Naive thymus-derived CD4-positive, alpha-beta T cell (primary cell): ENCODE data around the gene HOXD4. TPM values are rescaled to one million over a fixed set of nuclear protein-coding genes. Genes with fewer than 3 reads are reported as not detected.
A peak's percentile ranks its signal among the peaks of the same experiment; 100 is the strongest.

ENCODE experiments used
- ATAC-seq: fragments of 150-1000 bp; cut with Tn5 transposase; 2 replicates; pipeline ENCODE4 v1.10.0; 2021; ENCODE audit warnings: mild to moderate bottlenecking, moderate library complexity
- CTCF ChIA-PET: fragments of 350-600 bp; sonication (Branson Sonifier 250); formaldehyde crosslinking; loops from one replicate; lab custom pipeline; 2021; ENCODE audit warnings: antibody characterized with exemption; lab: Charles Lee
- POLR2A ChIA-PET: fragments of 350-600 bp; sonication (Branson Sonifier 250); formaldehyde crosslinking; loops from one replicate; lab custom pipeline; 2021; ENCODE audit warnings: antibody characterized with exemption, inconsistent platforms; lab: Charles Lee
- DNase-seq, 9 donors: peaks; one replicate each; pipeline versions ENCODE4 v3.0.0 to v3.0.0-alpha.2; 2020 to 2022; ENCODE audit warnings: mixed read lengths in 1 of 9
- H3K27ac ChIP-seq: one replicate; pipeline ENCODE4 v1.7.0; 2013; ENCODE audit warnings: mild to moderate bottlenecking, low read depth, low read length, moderate library complexity
- H3K27me3 ChIP-seq, 2 donors: one replicate each; pipeline ENCODE4 v1.7.0; 2013; ENCODE audit warnings: low read length in 2 of 2, mild to moderate bottlenecking in 2 of 2, moderate library complexity in 2 of 2; ENCODE audit not compliant: control insufficient read depth in 2 of 2, insufficient read depth in 2 of 2
- H3K36me3 ChIP-seq, 3 experiments: 1 replicate in 2 of 3; 2 replicates in 1 of 3; pipeline ENCODE4 v1.7.0; 2013; ENCODE audit warnings: low read length in 3 of 3, mild to moderate bottlenecking in 3 of 3, moderate library complexity in 1 of 3; ENCODE audit not compliant: insufficient read depth in 3 of 3, control insufficient read depth in 2 of 3
- H3K4me1 ChIP-seq, 2 donors: one replicate each; pipeline ENCODE4 v1.7.0; 2013; ENCODE audit warnings: low read length in 2 of 2, mild to moderate bottlenecking in 2 of 2, moderate library complexity in 1 of 2; ENCODE audit not compliant: control insufficient read depth in 2 of 2, insufficient read depth in 2 of 2
- H3K4me3 ChIP-seq: 2 replicates; pipeline ENCODE4 v1.7.0; 2013; ENCODE audit warnings: mild to moderate bottlenecking, low read length
- H3K9me3 ChIP-seq, 3 experiments: 1 replicate in 2 of 3; 2 replicates in 1 of 3; pipeline ENCODE4 v1.7.0; 2013; ENCODE audit warnings: low read length in 3 of 3; ENCODE audit not compliant: control insufficient read depth in 2 of 3
- H3K27ac Mint-ChIP-seq, 9 donors: one replicate each; pipeline ENCODE4 v1.8.0; 2020 to 2022; ENCODE audit warnings: mixed read lengths in 9 of 9, mild to moderate bottlenecking in 8 of 9, moderate library complexity in 5 of 9, inconsistent platforms in 2 of 9
- H3K27me3 Mint-ChIP-seq, 5 donors: one replicate each; pipeline ENCODE4 v1.8.0; 2021 to 2022; ENCODE audit warnings: mixed read lengths in 5 of 5, mild to moderate bottlenecking in 1 of 5
- H3K36me3 Mint-ChIP-seq, 5 donors: one replicate each; pipeline ENCODE4 v1.8.0; 2020 to 2022; ENCODE audit warnings: mixed read lengths in 5 of 5, mild to moderate bottlenecking in 3 of 5, inconsistent platforms in 1 of 5
- H3K4me1 Mint-ChIP-seq, 7 donors: one replicate each; pipeline ENCODE4 v1.8.0; 2020 to 2022; ENCODE audit warnings: mixed read lengths in 7 of 7, mild to moderate bottlenecking in 3 of 7, inconsistent platforms in 1 of 7
- H3K4me3 Mint-ChIP-seq, 10 donors: one replicate each; pipeline ENCODE4 v1.8.0; 2020 to 2022; ENCODE audit warnings: mild to moderate bottlenecking in 10 of 10, mixed read lengths in 10 of 10, moderate library complexity in 6 of 10, inconsistent platforms in 2 of 10
- H3K9me3 Mint-ChIP-seq, 11 donors: one replicate each; pipeline ENCODE4 v1.8.0; 2020 to 2022; ENCODE audit warnings: mixed read lengths in 11 of 11, mild to moderate bottlenecking in 4 of 11, inconsistent platforms in 1 of 11, moderate library complexity in 1 of 11
- intact Hi-C, 2 donors: fragments of 100-400 bp; cut with micrococcal nuclease; formaldehyde crosslinking; loops; one replicate each; pipeline ENCODE4 v1.15.1; 2023
- polyA plus RNA-seq, 2 donors: library from polyadenylated mRNA; unstranded; fragments of 300-500 nt; fragmentation: Illumina TruSeq; gene quantifications; one replicate each; pipeline ENCODE4 v1.2.3, GENCODE V29; 2021
- total RNA-seq, 6 experiments: library from RNA in 5 of 6; stranded (reverse) in 5 of 6; gene quantifications; 1 replicate in 5 of 6; 2 replicates in 1 of 6; pipeline ENCODE4 v1.2.3 and lab custom pipeline; 2021 to 2026

Gene HOXD4
- total and polyA plus RNA-seq, 7 experiments from 2014 or later, result not detected

DNA sequence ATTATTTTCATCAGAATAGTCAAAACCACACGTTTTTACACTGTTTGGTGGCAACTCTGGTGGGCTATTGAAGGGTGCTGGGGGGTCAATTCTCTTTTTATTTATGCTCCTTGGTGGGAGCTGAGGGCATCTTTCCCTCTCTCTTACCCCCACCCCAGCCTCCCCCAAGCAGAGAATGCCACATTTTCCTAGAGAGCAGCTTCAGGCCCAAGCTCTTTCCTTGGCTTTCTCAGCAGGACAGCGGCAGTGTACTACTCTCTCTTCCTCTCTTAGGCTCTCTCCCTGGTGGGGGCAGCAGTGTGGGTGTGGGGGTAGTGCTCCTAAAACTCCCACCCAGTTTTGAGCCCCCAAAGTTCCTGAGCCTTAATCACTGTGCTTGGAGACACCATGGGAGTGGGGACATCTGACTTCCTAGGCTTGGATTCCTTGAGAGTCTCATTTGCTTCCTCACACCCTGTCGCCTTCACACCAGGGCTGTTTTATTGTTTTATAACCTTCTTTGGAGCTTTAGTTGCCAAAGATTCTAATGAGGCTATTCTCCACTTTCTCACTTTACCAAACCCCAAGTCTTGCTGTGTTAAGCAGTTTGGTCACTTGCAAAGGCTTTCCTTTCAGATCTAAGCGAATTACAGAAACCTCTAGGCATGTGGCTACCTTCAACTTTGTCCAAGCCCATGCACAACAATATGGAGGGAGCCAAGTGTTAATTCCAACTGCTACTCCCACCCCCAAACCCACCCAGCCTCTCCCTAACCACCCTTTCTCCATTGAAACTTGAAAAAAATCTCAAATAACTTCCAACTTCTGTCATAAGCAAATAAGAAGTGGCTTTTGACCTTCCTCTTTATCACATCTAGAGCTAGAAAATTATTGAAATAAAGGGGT is 6.0 kb upstream of the HOXD4 start:
- H3K4me1 ChIP-seq, result peaks cover 3 to 8% of the 10 kb centered on the region in 2 donors
- H3K36me3 ChIP-seq, result no peaks in the 10 kb centered on the region
- H3K27me3 ChIP-seq, result peaks cover 7 to 38% of the 10 kb centered on the region in 2 donors
- H3K9me3 Mint-ChIP-seq, result peaks cover 0 to 6% (median 0%) of the 10 kb centered on the region in 11 donors
- POLR2A ChIA-PET, result interaction anchor here (0.9 kb wide), 1 partner anchor 13 kb away, joined by 3 read pairs; no protein-coding TSS in a partner anchor
- H3K27ac Mint-ChIP-seq, result no peak overlapping the region
- peaks cover 0 to 20% (median 13%) of the 10 kb centered on the region in 7 donors for H3K4me1 Mint-ChIP-seq
- peaks cover 89 to 94% (median 92%) of the 10 kb centered on the region in 5 donors for H3K27me3 Mint-ChIP-seq
- H3K36me3 Mint-ChIP-seq, result no peaks in the 10 kb centered on the region
- no peak overlapping the region for H3K4me3 ChIP-seq
- ATAC-seq, result no peak
- no peak overlapping the region for H3K4me3 Mint-ChIP-seq
- CTCF ChIA-PET, result interaction anchor here (0.9 to 1.0 kb wide), 2 partner anchors 17 to 310 kb away, joined by 3 to 4 read pairs; no protein-coding TSS in a partner anchor
- intact Hi-C loops, result no loop called here
- no peaks in the 10 kb centered on the region for H3K9me3 ChIP-seq
- no peak overlapping the region for H3K27ac ChIP-seq
- DNase-seq, result no peak

DNA sequence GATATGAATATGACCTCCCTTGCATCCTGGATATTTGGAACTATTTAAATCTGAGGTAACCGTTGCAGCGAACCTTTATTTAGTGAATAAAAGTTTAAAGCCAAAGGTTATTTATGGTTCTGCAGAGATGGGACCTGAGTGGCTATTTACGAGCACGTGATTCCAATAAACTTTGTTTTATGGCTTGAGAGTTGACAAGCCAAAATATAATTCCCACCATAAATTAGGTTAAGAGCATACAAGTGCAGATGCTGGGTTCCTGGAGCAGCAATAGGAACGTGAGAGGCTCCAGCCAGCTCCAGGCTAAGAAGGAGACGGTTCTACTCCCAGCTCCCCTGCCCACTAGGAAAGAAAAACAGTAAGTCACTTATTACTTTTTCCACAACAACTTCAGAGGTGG is 5.2 kb upstream of the HOXD4 start:
- ChIA-PET CTCF (interaction anchor here (1.0 kb wide), 1 partner anchor 16 kb away, joined by 3 read pairs; no protein-coding TSS in a partner anchor), POLR2A (no interaction called here)
- H3K9me3 ChIP-seq, result no peaks in the 10 kb centered on the region
- no peak for DNase-seq
- H3K27me3 Mint-ChIP-seq, result peaks cover 93 to 98% (median 94%) of the 10 kb centered on the region in 5 donors
- peaks cover 0 to 4% (median 0%) of the 10 kb centered on the region in 11 donors for H3K9me3 Mint-ChIP-seq
- no peak for ATAC-seq
- H3K4me1 Mint-ChIP-seq, result peaks cover 0 to 20% (median 8%) of the 10 kb centered on the region in 7 donors
- no peak overlapping the region for H3K27ac Mint-ChIP-seq
- H3K4me1 ChIP-seq, result peaks cover 0 to under 1% of the 10 kb centered on the region in 2 donors
- intact Hi-C loops, result no loop called here
- H3K36me3 Mint-ChIP-seq, result no peaks in the 10 kb centered on the region
- H3K4me3 ChIP-seq, result no peak overlapping the region
- H3K36me3 ChIP-seq, result no peaks in the 10 kb centered on the region
- H3K4me3 Mint-ChIP-seq, result no peak overlapping the region
- no peak overlapping the region for H3K27ac ChIP-seq
- H3K27me3 ChIP-seq, result peaks cover 8 to 38% of the 10 kb centered on the region in 2 donors

DNA sequence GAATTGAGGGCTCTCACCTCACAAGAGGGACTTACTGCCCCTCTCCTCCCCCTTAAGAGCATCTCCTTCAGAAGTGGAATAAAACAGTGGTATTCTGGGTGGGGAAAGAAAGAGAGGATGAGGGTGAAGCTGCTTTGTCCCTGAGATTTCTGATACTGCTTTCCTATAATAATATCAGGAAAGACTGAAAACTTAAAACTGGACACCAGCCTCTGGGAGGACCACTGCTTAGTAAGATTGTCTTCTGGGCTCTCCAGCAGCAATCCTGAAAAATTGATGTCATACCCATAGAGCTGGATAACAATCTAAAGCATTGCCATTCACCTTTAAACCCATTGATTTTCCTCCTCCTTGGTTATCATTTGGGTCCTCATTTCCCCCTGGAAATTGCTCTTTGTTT is 4.7 kb upstream of the HOXD4 start:
- intact Hi-C loops, result no loop called here
- Histone ChIP-seq H3K4me1 (no peaks in the 10 kb centered on the region), H3K9me3 (no peaks in the 10 kb centered on the region), H3K27me3 (peaks cover 10 to 36% of the 10 kb centered on the region in 2 donors), H3K27ac (no peak overlapping the region), H3K4me3 (no peak overlapping the region), H3K36me3 (no peaks in the 10 kb centered on the region)
- Mint-ChIP-seq H3K36me3 (no peaks in the 10 kb centered on the region), H3K27ac (no peak overlapping the region), H3K9me3 (peaks cover 0 to 5% (median 0%) of the 10 kb centered on the region in 11 donors), H3K4me3 (no peak overlapping the region), H3K27me3 (peaks cover 92 to 96% (median 93%) of the 10 kb centered on the region in 5 donors), H3K4me1 (peaks cover 0 to 14% (median 6%) of the 10 kb centered on the region in 7 donors)
- DNase-seq (no peak), ATAC-seq (no peak)
- CTCF ChIA-PET, result no interaction called here
- POLR2A ChIA-PET, result no interaction called here

GRCh38 chr2:176147210-176147799 is 4.0 kb upstream of the HOXD4 start:
- H3K36me3 ChIP-seq, result no peaks in the 10 kb centered on the region
- intact Hi-C loops, result no loop called here
- ChIA-PET CTCF (no interaction called here), POLR2A (no interaction called here)
- H3K4me1 ChIP-seq, result no peaks in the 10 kb centered on the region
- H3K9me3 ChIP-seq, result no peaks in the 10 kb centered on the region
- peaks cover 0 to 5% (median 0%) of the 10 kb centered on the region in 11 donors for H3K9me3 Mint-ChIP-seq
- H3K36me3 Mint-ChIP-seq, result no peaks in the 10 kb centered on the region
- H3K27ac ChIP-seq, result no peak overlapping the region
- no peak overlapping the region for H3K4me3 ChIP-seq
- peaks cover 86 to 93% (median 88%) of the 10 kb centered on the region in 5 donors for H3K27me3 Mint-ChIP-seq
- ATAC-seq (no peak), DNase-seq (no peak)
- H3K4me3 Mint-ChIP-seq, result no peak overlapping the region
- no peak overlapping the region for H3K27ac Mint-ChIP-seq
- H3K27me3 ChIP-seq, result peaks cover 10 to 36% of the 10 kb centered on the region in 2 donors
- H3K4me1 Mint-ChIP-seq, result peaks cover 0 to 14% (median 6%) of the 10 kb centered on the region in 7 donors

GRCh38 chr2:176147800-176148496 is 3.4 kb upstream of the HOXD4 start:
- ATAC-seq, result no peak
- Mint-ChIP-seq H3K4me1 (peaks cover 0 to 14% (median 8%) of the 10 kb centered on the region in 7 donors), H3K4me3 (peak overlapping the region in 1 of 10 donors; percentile 10), H3K36me3 (no peaks in the 10 kb centered on the region), H3K27ac (no peak overlapping the region), H3K9me3 (peaks cover 0 to 5% (median 0%) of the 10 kb centered on the region in 11 donors), H3K27me3 (peaks cover 83 to 93% (median 89%) of the 10 kb centered on the region in 5 donors)
- Histone ChIP-seq H3K27me3 (peaks cover 10 to 36% of the 10 kb centered on the region in 2 donors), H3K4me3 (no peak overlapping the region), H3K9me3 (no peaks in the 10 kb centered on the region), H3K36me3 (no peaks in the 10 kb centered on the region), H3K4me1 (no peaks in the 10 kb centered on the region), H3K27ac (no peak overlapping the region)
- CTCF ChIA-PET, result interaction anchor here (0.6 kb wide), 1 partner anchor 1080 kb away, joined by 6 read pairs; no protein-coding TSS in a partner anchor
- DNase-seq, result no peak
- POLR2A ChIA-PET, result no interaction called here
- intact Hi-C loops, result no loop called here

- Mint-ChIP-seq H3K9me3 (peaks cover 0 to 5% (median 0%) of the 10 kb centered on the region in 11 donors), H3K36me3 (no peaks in the 10 kb centered on the region), H3K4me3 (peak overlapping the region in 1 of 10 donors; percentile 16), H3K27me3 (peaks cover 81 to 93% (median 88%) of the 10 kb centered on the region in 5 donors), H3K4me1 (peaks cover 0 to 14% (median 8%) of the 10 kb centered on the region in 7 donors), H3K27ac (no peak overlapping the region)
- no peaks in the 10 kb centered on the region for H3K36me3 ChIP-seq
- POLR2A ChIA-PET, result no interaction called here
- no peaks in the 10 kb centered on the region for H3K4me1 ChIP-seq
- peaks cover 10 to 36% of the 10 kb centered on the region in 2 donors for H3K27me3 ChIP-seq
- no peak for DNase-seq
- no peak for ATAC-seq
- CTCF ChIA-PET, result no interaction called here
- H3K27ac ChIP-seq, result no peak overlapping the region
- intact Hi-C loops, result no loop called here
- H3K9me3 ChIP-seq, result no peaks in the 10 kb centered on the region
- H3K4me3 ChIP-seq, result no peak overlapping the region
These were observed 2.5 kb upstream of the HOXD4 start for GRCh38 chr2:176148751-176149421.
